Urothelium cell line (cell line): Measurements from ENCODE around the gene ODAD2.
"Not testable (repeated sequence)": the region's sequence is repeated elsewhere in the genome, so short reads cannot be mapped to it uniquely, and the experiment has no call there.

ENCODE experiments used
- DNase-seq: peaks from one replicate; pipeline ENCODE4 v3.0.0; 2011; ENCODE audit warnings: low spot score, mixed read lengths
- FAIRE-seq: peaks from 2 replicates; lab custom pipeline; 2011; peaks lifted over from hg19 to GRCh38; lab: Jason Lieb, UNC

ODAD2 gene

GRCh38 chr10:27981744-27982143 lies 17.1 kb downstream of the ODAD2 start:
- no peak for FAIRE-seq
- no peak for DNase-seq

DNA sequence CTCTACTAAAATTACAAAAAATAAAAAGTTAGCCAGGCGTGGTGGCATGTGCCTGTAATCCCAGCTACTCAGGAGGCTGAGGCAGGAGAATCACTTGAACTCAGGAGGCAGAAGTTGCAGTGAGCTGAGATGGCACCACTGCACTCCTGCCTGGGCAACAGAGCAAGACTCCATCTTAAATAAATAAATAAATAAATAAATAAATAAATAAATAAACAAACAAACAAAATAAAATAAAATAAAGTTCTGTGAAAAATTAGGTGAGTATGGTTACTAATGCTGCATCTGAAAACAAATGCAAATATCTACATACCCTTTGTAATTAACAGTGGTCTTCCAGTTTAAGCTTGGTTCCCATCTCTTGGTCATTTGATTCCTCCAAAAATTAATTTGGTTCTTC lies 28.1 kb downstream of the ODAD2 start:
- DNase-seq, FAIRE-seq: not testable (repeated sequence)

DNA sequence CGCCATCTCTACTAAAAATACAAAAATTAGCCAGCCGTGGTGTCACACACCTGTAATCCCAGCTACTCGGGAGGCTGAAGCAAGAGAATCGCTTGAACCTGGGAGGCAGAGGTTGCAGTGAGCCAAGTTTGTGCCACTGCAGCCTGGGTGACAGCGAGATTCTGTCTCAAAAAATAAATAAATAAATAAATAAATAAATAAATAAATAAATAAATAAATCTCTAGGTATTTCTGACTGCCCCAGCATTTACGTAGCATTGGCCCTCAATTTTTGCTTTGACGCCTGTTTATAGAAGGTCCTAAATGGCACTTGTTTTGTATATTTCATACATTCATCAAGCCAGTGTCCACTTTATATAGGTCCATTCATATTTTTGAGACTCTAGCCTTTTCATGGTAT lies 28.9 kb downstream of the ODAD2 start:
- not testable (repeated sequence) for DNase-seq, FAIRE-seq

GRCh38 chr10:27959093-27959715 lies 39.7 kb downstream of the ODAD2 start:
- FAIRE-seq (no peak), DNase-seq (no peak)

GRCh38 chr10:27958383-27958782 lies 40.5 kb downstream of the ODAD2 start:
- not testable (repeated sequence) for FAIRE-seq, DNase-seq

DNA sequence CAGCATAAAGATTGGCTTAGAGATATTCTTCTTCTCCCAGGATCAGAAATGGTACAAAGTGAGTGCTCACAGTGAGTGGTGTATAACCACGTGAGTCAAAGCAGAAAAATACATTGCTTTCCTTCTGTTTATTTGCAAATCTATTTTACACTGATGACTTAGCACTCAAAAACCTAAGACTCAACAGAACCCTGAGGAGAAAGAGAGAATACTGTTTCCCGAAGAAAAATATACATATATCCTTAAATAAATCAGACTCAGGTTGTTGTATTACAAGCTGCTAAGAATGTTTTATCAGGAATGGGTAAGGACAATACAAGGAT lies 48.7 kb downstream of the ODAD2 start:
- FAIRE-seq (no peak), DNase-seq (no peak)

GRCh38 chr10:27949528-27950241 lies 49.2 kb downstream of the ODAD2 start:
- FAIRE-seq (no peak), DNase-seq (no peak)

GRCh38 chr10:27948186-27948585 lies 50.7 kb downstream of the ODAD2 start:
- FAIRE-seq (no peak), DNase-seq (no peak)

DNA sequence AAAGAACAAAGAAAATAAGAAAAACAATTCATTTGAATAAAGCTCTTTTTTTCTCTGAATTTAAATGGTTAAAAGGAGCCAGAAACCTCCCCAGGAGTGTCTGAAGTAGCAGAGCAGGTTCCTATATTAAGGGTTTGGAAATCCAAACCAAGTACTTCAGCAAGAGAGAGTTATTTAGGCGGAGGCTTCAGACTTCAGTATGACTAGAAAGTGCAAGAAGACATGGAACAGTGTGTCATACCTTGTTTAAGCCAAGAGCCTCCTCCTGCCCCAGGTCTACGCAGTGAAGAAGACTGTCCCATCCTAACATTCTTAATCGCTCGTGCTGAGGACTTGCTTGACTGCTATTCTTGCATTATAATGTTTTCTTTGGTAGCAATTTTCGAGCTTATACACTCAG lies 51.3 kb downstream of the ODAD2 start:
- FAIRE-seq (no peak), DNase-seq (no peak)

GRCh38 chr10:27944005-27944404 lies 54.9 kb downstream of the ODAD2 start:
- peak; percentile 52 for DNase-seq
- no peak for FAIRE-seq

DNA sequence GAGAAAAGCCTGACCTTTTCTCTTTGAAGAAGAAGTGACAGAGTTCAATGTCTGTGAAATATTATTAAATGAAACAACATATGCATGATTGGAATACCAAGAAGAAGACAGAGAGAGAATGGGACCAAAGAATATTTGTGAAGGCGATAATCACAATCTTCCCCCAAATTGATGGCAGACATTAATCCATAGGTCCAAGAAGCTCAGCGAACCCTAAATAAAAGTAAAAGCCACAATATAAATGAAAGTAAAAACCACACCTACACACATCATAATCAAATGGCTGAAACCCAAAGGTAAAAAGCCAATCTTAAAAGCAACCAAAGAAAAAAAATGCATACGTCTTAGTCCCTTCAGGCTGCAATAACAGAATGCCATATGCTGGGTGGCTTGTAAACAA lies 84.0 kb downstream of the ODAD2 start:
- FAIRE-seq, result no peak
- DNase-seq, result no peak

DNA sequence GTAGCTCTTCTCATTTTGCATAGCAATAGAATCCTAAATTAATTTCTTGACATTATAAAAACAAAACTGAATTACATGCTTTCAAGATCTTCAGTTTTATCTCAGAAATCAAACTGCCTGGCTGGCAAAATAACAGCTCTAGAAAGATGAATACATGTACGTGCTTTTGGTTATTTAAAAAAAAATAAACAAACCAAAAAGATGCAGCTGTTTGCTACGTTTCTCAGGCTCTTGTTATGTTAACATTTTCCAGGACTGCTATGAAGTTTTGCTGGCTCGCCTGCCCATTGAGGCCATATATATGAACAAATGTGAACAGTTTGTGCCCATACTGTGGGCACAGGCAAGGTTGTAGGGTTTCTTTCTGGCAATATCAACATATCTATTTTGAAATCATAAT lies 86.6 kb downstream of the ODAD2 start:
- DNase-seq (no peak), FAIRE-seq (no peak)

DNA sequence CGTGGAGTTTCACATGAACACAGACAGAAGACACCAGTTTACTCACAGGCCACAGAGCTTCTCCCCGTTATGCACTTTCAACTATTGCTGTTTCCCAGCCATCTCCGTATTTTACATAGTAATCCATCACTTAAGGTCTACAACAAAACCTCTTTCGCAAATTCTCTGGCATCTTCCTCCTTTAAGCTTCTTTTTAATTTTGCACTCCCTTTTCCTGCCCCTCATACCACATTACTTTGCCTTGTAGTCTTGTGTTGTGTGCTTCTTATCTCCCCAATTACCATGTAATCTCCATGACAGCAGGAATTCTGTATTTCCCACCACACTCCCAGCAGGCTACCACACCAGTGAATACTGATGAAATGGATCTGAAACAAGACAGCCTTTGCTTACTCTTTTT lies 87.3 kb downstream of the ODAD2 start:
- FAIRE-seq, result no peak
- no peak for DNase-seq

GRCh38 chr10:27911011-27911410 lies 87.9 kb downstream of the ODAD2 start:
- FAIRE-seq (no peak), DNase-seq (no peak)

GRCh38 chr10:27908231-27908630 lies 90.6 kb downstream of the ODAD2 start:
- DNase-seq (no peak), FAIRE-seq (no peak)

DNA sequence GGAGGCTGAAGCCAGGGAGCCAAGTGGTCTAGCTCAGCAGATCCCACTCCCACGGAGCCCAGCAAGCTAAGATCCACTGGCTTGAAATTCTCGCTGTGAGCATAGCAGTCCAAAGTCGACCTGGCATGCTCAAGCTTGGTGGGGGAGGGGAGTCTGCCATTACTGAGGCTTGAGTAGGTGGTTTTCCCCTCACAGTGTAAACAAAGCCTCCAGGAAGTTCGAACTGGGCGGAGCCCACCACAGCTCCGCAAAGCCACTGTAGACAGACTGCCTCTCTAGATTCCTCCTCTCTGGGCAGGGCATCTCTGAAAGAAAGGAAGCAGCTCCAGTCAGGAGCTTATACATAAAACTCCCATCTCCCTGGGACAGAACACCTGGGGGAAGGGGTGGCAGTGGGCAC lies 99.4 kb downstream of the ODAD2 start:
- not testable (repeated sequence) for FAIRE-seq, DNase-seq

DNA sequence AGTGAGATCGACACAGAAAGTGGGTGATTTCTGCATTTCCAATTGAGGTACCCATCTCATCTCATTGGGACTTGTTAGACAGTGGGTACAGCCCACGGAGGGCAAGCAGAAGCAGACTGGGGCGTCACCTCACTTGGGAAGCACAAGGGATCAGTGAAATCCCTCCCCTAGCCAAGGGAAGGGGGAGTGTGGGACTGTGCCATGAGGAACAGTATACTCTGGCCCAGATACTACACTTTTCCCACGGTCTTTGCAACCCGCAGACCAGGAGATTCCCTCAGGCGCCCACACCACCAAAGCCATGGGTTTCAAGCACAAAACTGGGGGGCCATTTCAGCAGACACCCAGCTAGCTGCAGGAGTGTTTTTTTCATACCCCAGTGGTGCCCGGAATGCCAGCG lies 99.8 kb downstream of the ODAD2 start:
- DNase-seq, result no peak
- no peak for FAIRE-seq

DNA sequence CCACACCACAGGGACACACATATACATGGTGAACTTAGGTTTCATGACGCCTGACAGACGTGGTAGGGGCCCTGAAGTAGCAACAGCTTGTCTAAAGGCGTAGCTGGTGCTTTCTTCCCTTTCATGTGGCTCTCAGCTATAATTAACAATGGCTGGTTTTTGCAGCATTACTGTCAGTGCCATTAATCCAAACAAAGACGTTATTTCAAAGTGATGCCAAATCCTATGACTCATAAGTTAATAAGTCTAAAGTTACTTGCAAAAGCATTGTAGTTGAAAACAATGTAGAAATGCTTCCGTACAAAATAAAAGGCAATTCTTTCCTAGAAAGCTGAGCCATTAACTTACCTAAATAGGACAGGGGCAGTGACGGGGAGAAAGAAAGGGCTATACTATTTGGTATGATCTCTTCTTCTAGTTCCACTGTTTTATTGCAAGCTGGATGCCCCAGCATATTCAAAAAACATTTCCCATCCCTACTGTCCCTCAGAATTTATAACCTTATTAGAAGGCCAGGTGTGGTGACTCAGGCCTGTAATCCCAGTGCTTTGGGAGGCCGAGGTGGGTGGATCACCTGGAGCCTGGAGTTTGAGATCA lies 105.4 kb downstream of the ODAD2 start:
- DNase-seq, result peak; percentile 40
- FAIRE-seq, result no peak

GRCh38 chr10:27890971-27891370 lies 107.9 kb downstream of the ODAD2 start:
- FAIRE-seq (no peak), DNase-seq (peak; percentile 35)

- FAIRE-seq (no peak), DNase-seq (no peak)
Measured at GRCh38 chr10:27889518-27889917, 109.4 kb downstream of the ODAD2 start.

GRCh38 chr10:27884185-27884641 lies 114.7 kb downstream of the ODAD2 start:
- FAIRE-seq, result no peak
- no peak for DNase-seq

GRCh38 chr10:27878281-27878680 lies 120.6 kb downstream of the ODAD2 start:
- DNase-seq, result no peak

More at GRCh38 chr10:27878281-27878680, 120.6 kb downstream of the ODAD2 start:
- no peak for FAIRE-seq
